HG03460 (cell line): Measurements from ENCODE around the gene TTF1.
A peak's percentile ranks its signal among the peaks of the same experiment; 100 is the strongest.

ENCODE experiments used
- ATAC-seq: cut with Tn5 transposase; IDR thresholded peaks from one replicate; pipeline ENCODE4 v1.9.1; 2021; ENCODE audit not compliant: unreplicated experiment

TTF1 gene

GRCh38 chr9:132406554-132407122 lies at the start of gene TTF1:
TSS of gene TTF1 (minus strand) at chr9:132406840. CDS start at chr9:132402821, 4,019 bp downstream.
- peak; percentile 64 for ATAC-seq

DNA sequence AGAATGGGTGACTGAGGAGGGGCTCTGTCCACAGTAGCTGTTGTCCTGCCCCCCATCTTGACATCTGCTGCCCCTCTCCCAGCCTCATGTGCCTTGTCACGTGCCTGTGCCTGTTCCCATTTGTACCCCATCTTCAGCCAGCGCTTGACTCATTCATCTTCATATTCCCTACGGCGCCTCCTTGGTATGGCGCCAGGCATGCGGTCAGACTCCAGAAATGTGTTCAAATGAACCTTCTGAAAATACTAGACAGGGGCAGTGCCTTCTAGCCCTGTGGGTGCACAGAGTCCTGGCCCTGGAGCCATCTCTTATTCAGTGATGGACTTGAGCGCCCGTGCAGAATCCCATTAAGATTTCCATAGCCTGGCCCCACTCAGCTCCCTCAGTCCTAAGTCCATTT lies 49.6 kb upstream of the TTF1 start:
- ATAC-seq, result no peak

DNA sequence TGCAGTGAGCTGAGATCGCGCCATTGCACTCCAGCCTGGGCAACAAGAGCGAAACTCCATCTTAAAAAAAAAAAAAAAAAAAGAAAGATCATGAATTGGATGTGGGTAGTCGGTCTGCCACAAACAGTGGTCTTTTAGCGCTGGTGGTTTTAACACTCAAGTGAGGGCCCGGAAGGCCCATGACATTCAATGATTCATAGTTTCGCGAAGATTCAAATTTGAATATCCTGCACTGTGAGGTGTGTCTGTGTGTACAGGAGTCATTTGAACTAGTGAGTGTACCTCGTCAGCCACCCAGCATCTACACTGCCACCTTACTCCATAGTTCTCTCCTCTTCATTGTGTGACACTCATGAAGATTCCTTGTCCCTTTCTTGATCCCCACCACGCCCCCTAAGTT lies 44.6 kb upstream of the TTF1 start:
- no peak for ATAC-seq

DNA sequence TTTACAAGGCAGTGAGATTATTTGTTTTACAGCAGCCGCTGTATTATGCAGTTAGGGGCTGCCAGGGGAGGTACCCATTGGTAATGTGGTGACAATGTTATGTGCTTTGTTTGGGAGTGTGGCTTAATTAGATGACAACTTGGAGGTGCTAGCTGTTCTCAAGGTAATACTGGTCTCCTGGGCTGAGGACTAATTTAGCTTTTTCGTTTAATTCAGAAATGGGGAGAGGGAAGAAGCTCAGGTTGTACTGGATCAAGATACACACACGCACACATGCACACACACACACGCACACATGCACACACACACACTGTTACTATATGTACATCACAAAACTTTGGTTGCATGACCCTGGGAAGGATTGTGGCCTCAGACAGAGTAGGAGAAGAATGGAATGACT lies 41.3 kb upstream of the TTF1 start:
- ATAC-seq, result no peak

DNA sequence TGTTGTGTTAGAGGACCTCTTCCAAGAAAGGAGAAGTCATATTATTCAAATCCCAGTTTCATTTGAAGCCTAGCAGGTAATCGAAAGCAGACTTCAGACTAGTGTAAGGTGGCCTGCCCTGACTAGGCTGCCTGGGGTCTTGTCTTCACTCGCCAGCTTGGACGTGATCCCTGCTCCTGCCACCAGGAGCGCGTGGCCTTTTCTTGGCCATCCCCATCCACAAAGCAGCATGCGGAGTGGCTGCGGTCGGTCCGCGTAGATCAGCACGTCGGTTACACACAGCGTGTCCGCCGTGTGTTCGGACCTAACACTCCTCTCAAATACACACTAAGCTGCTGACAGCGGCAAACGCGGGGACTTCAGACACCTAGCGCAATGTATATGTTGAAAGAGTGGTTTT lies 40.7 kb upstream of the TTF1 start:
- no peak for ATAC-seq

- no peak for ATAC-seq
Observed at GRCh38 chr9:132446887-132447286, 40.2 kb upstream of the TTF1 start.

DNA sequence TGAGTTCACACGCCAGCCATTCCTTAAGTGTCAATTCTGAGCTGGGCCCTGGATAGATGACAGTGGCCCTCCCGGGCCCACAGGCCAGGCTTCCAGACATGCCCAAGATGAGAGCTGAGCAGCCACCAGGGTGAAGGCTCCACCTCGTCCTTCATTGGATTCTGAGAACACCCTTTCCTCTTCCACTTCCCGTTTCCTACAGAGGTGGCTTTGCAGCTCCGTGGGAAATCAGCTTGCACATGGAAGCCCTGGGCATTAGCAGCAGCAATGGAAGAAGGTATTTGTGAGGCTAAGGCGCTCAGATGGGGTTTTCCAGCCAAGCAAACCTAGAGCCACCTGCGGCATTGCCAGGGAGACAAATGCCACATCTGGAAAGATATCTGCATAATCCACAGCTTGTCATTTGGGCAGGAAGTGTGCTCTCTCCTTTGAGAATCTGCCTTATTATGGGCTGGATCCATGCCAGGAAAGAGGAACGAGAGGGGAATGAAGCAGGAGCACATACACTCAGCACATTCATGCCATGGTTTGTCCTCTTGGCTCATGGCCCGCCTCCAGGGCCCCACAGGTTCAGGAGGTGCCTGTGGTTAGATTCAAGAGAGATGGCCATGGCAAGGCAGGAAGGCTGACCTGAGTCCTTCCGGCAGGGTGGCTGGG lies 37.4 kb upstream of the TTF1 start:
- no peak for ATAC-seq

- ATAC-seq, result no peak
Observed at GRCh38 chr9:132441404-132441803, 34.8 kb upstream of the TTF1 start.

DNA sequence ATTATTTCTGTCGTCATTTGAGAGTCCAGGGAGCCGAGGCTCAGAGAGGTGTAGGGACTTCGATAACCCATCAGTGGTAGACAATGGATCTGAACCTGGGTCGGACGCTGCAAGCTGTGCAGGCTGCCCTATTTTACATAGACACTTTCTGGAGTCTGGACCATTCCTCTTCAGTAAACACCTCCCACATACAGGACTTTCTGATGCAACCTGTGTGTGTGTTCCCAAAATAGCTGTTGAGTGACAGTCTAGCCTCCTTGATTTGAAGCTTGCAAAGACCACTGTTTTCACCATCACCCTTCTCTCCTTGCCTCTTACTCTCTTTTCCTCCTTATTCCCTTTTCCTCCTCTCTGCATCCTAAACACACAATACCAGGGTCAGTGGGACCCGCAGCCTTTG lies 34.1 kb upstream of the TTF1 start:
- ATAC-seq, result no peak

DNA sequence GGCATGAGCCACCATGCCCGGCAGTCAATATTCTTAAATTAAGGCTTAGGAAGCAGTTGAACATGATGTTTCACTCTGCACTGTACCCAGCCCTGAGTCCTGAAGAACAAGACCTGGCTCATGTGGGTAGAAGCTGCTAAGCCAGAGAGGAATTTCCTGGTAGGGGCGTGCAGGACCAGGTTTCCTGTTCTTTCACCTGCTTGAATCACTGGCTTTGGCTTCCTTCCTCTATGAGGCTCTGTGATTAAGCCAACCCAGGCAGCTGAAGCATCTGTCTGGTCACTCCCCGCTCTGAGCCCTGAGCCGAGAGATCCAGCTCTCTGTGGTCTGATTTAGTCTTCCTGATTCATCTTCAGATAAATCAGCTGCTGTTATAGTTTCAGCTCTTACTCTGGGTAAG lies 32.5 kb upstream of the TTF1 start:
- no peak for ATAC-seq

DNA sequence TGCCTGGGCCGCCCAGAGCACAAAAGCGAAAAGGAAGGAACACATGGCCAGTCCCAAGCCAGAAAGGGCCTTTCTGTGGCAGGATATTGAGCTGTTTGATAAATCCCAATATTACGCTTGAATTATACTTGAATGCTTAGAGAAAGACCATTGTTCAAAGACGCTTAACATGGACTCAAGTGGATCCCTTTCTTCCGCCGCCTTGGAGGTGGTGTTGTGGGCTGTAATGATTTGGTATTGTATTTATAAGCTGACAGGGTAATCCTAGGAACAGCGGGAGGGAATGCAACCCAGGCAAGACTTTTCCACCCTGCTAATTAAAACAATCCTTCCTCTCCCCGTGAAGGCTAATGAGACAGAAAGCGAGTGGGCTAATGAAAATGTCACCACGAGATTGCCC lies 28.2 kb upstream of the TTF1 start:
- no peak for ATAC-seq

- ATAC-seq, result no peak
Observed at GRCh38 chr9:132430998-132431397, 24.4 kb upstream of the TTF1 start.

DNA sequence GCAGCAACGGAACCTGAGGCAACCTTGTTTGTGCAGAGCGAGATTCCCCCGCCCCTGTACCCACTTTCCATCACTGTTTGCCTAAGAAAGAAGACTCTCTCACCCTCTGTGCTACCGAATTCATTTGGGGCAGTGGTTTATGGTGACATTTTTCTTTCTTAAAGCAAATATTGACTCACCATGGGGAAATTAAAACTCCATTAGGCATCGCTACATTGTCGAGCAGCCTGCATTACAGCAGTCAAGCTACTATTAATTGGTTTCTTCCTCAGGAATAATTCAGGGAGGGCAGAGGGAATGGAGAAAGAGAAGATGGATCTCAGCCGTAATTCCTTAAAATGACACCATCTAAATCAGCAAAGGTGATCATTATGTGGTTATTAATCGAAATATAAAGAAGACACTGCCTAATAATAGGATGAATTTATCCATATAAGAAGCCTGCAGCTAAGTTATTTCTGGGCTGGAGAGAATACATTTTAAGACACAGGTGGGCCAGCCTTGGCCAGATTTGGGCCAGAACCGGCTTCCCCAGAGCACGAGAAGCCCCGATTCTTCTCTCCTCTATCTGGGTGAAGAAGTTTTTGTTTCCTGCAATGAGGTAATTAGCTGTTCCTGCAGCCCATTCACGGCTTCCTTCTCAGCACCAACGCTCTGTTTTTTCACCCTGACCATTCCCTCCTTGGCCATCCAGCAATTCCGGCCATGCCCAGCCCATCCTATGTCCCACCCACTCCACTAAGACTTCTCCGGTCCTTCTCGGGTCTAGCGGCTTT lies 20.2 kb upstream of the TTF1 start:
- ATAC-seq, result no peak

DNA sequence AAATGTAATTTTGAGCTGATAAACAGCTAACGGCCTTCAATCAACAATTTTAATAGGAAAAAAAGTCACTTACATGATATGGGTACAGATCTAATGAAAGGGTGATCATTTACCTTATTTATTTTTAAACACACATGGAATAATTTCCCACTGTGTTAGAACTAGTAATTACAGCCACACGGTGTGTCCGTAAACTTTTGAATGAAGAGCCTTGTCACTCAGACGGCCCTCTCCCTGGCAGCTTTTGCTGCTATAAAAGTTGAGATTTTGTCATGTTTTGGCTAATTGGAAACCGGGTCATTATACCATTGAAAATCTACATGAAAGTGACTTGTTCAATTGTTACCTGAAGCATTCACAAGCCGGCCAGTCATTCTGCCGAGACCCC lies 19.0 kb upstream of the TTF1 start:
- no peak for ATAC-seq

DNA sequence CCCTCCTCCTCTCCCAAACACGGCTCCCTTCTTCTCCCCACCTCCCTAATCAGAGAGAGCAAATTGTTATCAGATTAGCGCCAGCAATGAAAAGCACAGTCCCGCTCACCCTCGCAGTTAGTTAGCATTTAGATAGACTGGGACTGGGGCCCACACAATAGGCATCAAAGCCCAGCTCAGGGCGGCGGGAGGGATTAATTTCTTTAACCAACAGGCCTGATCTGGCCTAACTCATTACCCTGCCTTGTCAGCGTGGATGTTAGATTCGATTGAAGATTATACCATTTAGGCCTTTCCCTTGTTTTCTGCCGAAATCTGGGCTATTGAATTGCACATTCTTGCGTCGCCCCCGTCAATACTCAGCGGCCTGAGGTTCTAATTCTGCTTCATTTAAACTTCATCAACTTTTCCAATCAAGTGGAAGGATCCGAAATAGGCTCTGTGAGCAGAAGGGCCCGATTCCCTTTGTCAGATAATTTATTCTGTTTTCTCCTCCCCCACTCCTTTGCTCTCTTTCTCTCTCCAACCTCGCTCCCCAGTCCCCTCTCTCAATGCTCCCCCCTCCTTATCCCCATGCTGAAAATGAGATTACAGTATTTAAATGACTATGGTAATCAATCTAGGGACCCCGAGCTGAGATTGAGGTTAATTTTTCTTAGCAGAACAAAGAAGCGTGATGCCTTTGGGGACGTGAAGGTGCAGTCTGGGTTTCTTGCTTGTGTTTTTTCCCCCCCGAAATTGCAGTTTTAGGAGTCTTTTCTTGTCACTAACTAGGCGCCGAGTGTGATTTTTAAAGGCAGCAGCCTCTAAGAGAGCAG lies 18.4 kb upstream of the TTF1 start:
- no peak for ATAC-seq

GRCh38 chr9:132423503-132423902 lies 16.9 kb upstream of the TTF1 start:
- ATAC-seq, result no peak

DNA sequence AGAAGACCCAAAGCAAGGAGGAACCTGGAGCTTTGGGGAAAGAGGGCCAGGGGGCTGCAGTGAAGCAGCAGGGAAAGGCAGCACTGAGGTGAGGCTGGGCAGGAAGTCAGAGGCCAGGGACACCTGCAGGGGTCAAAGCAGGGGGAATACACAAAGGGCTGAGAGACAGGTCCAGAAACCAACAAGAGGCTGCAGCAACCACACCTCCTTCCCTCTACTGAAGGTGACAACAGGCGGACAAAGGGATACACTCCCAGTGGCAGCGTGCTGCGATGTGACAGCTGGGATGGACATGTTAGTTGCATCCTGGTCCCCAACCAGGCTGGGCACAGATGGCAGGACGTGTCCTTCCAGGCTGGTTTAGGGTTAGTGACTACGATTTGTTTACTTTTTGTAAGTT lies 15.9 kb upstream of the TTF1 start:
- no peak for ATAC-seq

- ATAC-seq, result no peak
Observed at GRCh38 chr9:132418726-132419363, 12.2 kb upstream of the TTF1 start.

- ATAC-seq, result no peak
Observed at GRCh38 chr9:132415181-132415580, 8.5 kb upstream of the TTF1 start.

DNA sequence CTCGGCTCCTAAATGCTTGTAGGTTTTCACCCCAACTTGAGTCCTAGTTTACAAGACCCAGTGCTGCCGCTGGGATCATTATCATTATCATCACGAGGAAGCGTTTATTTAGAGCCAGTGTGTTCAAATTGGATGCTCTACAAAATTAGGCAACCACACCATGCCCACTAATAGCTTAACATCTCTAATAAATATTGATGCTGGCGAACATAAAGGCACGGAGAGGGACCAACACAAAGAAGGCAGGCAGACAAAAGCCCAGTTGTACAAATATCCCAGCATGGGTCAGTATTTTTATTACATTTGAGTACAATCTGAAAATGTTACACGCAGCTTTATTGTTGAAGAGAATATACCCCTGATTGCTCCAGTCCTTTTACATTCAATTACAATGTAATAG lies 8.1 kb upstream of the TTF1 start:
- ATAC-seq, result no peak

DNA sequence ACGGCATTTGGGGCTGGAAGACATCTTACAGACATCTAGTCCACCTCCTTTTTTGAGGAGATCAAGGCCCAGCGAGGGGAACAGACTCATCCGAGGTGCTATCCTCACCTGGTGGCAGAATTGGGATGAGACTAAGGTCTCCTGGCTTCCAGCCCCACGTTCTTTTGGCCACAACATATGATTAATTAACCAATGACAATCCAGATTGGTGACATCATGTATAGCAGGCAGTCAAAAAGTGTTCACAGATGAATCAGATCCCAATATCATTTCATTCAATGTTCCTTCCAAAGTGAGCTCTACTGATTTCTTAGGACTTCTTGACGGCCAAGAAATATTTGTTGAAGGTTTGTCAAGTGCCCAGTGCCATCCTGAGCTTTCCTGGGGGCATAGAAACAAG lies 7.3 kb upstream of the TTF1 start:
- no peak for ATAC-seq
